CD4-positive, alpha-beta memory T cell (primary cell): ENCODE measurements around the gene DYNLRB1. TPM values are rescaled to one million over a fixed set of nuclear protein-coding genes. Genes with fewer than 3 reads are reported as not detected.

Experiments used
- CTCF ChIA-PET: fragments of 350-600 bp; sonication (Branson Sonifier 250); formaldehyde crosslinking; loops from one replicate; lab custom pipeline; 2021; ENCODE audit warnings: inconsistent platforms; ENCODE audit not compliant: partially characterized antibody; lab: Charles Lee
- POLR2A ChIA-PET: fragments of 350-600 bp; sonication (Branson Sonifier 250); formaldehyde crosslinking; loops from one replicate; lab custom pipeline; 2021; ENCODE audit not compliant: partially characterized antibody; lab: Charles Lee
- DNase-seq, 5 donors: peaks; one replicate each; pipeline versions ENCODE4 v3.0.0 to v3.0.0-alpha.2; 2020 to 2022; ENCODE audit warnings: mixed read lengths in 1 of 5
- H3K27ac ChIP-seq: one replicate; pipeline ENCODE4 v1.7.0; 2013; ENCODE audit warnings: low read depth, low read length
- H3K27me3 ChIP-seq: 2 replicates; pipeline ENCODE4 v1.7.0; 2013; ENCODE audit warnings: mild to moderate bottlenecking, low read length, moderate library complexity; ENCODE audit not compliant: insufficient read depth
- H3K36me3 ChIP-seq: 2 replicates; pipeline ENCODE4 v1.7.0; 2013; ENCODE audit warnings: mild to moderate bottlenecking, low read length, moderate library complexity; ENCODE audit not compliant: insufficient read depth
- H3K4me1 ChIP-seq: 2 replicates; pipeline ENCODE4 v1.7.0; 2013; ENCODE audit warnings: mild to moderate bottlenecking, low read length, moderate library complexity; ENCODE audit not compliant: insufficient read depth
- H3K4me3 ChIP-seq, 2 donors: one replicate each; pipeline ENCODE4 v1.7.0; 2013; ENCODE audit warnings: low read length in 2 of 2, mild to moderate bottlenecking in 1 of 2
- H3K9me3 ChIP-seq, 2 donors: one replicate each; pipeline ENCODE4 v1.7.0; 2013; ENCODE audit warnings: low read length in 2 of 2, control low read depth in 1 of 2; ENCODE audit not compliant: control insufficient read depth in 1 of 2
- H3K27ac Mint-ChIP-seq, 7 donors: one replicate each; pipeline ENCODE4 v1.8.0; 2020 to 2021; ENCODE audit warnings: mixed read lengths in 7 of 7, mild to moderate bottlenecking in 6 of 7, inconsistent platforms in 3 of 7, moderate library complexity in 3 of 7
- H3K27me3 Mint-ChIP-seq, 2 donors: one replicate each; pipeline ENCODE4 v1.8.0; 2020 to 2021; ENCODE audit warnings: mixed read lengths in 2 of 2
- H3K36me3 Mint-ChIP-seq, 2 donors: one replicate each; pipeline ENCODE4 v1.8.0; 2020 to 2021; ENCODE audit warnings: mixed read lengths in 2 of 2, inconsistent platforms in 1 of 2, mild to moderate bottlenecking in 1 of 2
- H3K4me1 Mint-ChIP-seq, 4 donors: one replicate each; pipeline ENCODE4 v1.8.0; 2020 to 2021; ENCODE audit warnings: mixed read lengths in 4 of 4, mild to moderate bottlenecking in 1 of 4
- H3K4me3 Mint-ChIP-seq, 8 donors: one replicate each; pipeline ENCODE4 v1.8.0; 2020 to 2021; ENCODE audit warnings: mixed read lengths in 8 of 8, mild to moderate bottlenecking in 7 of 8, moderate library complexity in 6 of 8, inconsistent platforms in 3 of 8
- H3K9me3 Mint-ChIP-seq, 8 donors: one replicate each; pipeline ENCODE4 v1.8.0; 2020 to 2021; ENCODE audit warnings: mixed read lengths in 8 of 8, mild to moderate bottlenecking in 5 of 8, inconsistent platforms in 3 of 8, moderate library complexity in 1 of 8
- intact Hi-C: fragments of 100-400 bp; cut with micrococcal nuclease; formaldehyde crosslinking; loops from one replicate; pipeline ENCODE4 v1.15.1; 2023
- polyA plus RNA-seq, 2 donors: library from polyadenylated mRNA; unstranded; fragments of 300-500 nt; fragmentation: Illumina TruSeq; gene quantifications; one replicate each; pipeline ENCODE4 v1.2.3, GENCODE V29; 2021
- total RNA-seq, 2 experiments: library from RNA; stranded (reverse); gene quantifications; one replicate each; pipeline ENCODE4 v1.2.3, GENCODE V29; 2021

The DYNLRB1 gene
- total and polyA plus RNA-seq, 4 experiments from 2014 or later, result 75.5 to 311 (median 159) TPM

DNA sequence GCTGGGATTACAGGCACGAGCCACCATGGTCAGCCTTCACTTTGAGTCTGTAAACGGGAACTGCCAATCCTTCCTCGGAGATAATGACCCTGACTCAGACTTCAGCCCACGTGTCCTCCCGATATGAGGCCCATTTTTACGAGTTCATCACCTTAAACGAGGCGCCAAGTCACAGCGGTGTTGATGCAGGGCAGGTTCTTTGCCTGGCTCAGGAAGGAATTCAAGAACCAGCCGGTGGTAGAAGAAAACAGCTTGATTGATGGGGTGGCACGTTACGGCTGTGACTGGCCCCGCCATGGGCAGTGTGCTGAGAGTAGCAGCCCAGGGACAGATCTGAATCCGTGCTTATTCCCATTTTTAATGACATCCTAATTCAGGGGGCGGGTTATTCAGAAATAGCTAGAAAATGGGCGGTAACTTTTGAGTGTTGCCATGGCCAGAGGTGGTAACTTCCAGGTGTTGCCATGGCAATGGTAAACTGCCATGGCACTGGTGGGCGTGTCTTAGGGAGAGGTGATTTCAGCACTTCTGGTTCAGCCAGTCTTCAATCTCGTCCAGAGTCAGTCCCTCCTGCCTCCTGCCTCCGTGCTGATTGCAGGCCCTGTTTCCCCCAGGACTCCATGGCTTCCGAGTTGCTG is 33.2 kb downstream of the DYNLRB1 start:
- DNase-seq, result no peak
- ChIA-PET CTCF (interaction anchor here (0.6 to 1.3 kb wide), 2 partner anchors 11 to 140 kb away, joined by 3 to 6 read pairs; no protein-coding TSS in a partner anchor), POLR2A (interaction anchor here (1.2 kb wide), 1 partner anchor 9 kb away, joined by 4 read pairs; the partner anchor contains the start of gene MAP1LC3A)
- H3K27me3 Mint-ChIP-seq, result no peaks in the 10 kb centered on the region
- Histone ChIP-seq H3K4me1 (peaks cover 4% of the 10 kb centered on the region), H3K36me3 (no peaks in the 10 kb centered on the region), H3K27ac (no peak overlapping the region), H3K27me3 (no peaks in the 10 kb centered on the region), H3K4me3 (no peak overlapping the region), H3K9me3 (no peaks in the 10 kb centered on the region)
- no peak overlapping the region for H3K4me3 Mint-ChIP-seq
- H3K4me1 Mint-ChIP-seq, result peaks cover 3 to 16% (median 6%) of the 10 kb centered on the region in 4 donors
- intact Hi-C loops, result no loop called here
- no peaks in the 10 kb centered on the region for H3K9me3 Mint-ChIP-seq
- no peaks in the 10 kb centered on the region for H3K36me3 Mint-ChIP-seq
- peak overlapping the region in 2 of 7 donors; percentile 3 to 35 for H3K27ac Mint-ChIP-seq

- no peak overlapping the region for H3K27ac Mint-ChIP-seq
- POLR2A ChIA-PET, result interaction anchor here (1.2 kb wide), 1 partner anchor 9 kb away, joined by 4 read pairs; the partner anchor contains the start of gene MAP1LC3A
Observed at GRCh38 chr20:34549929-34550305, 33.7 kb downstream of the DYNLRB1 start.

GRCh38 chr20:34552569-34552968 is 36.3 kb downstream of the DYNLRB1 start:
- Mint-ChIP-seq H3K4me3 (no peak overlapping the region), H3K36me3 (no peaks in the 10 kb centered on the region), H3K27me3 (no peaks in the 10 kb centered on the region), H3K27ac (peak overlapping the region in 4 of 7 donors; percentile 25 to 78 (median 44)), H3K4me1 (peaks cover 0 to 12% (median 6%) of the 10 kb centered on the region in 4 donors), H3K9me3 (no peaks in the 10 kb centered on the region)
- Histone ChIP-seq H3K36me3 (no peaks in the 10 kb centered on the region), H3K9me3 (no peaks in the 10 kb centered on the region), H3K27me3 (no peaks in the 10 kb centered on the region), H3K27ac (no peak overlapping the region), H3K4me1 (peaks cover 7% of the 10 kb centered on the region), H3K4me3 (no peak overlapping the region)
- CTCF ChIA-PET, result no interaction called here
- intact Hi-C loops, result no loop called here
- DNase-seq, result no peak
- POLR2A ChIA-PET, result no interaction called here

More at GRCh38 chr20:34549929-34550305, 33.7 kb downstream of the DYNLRB1 start:
- intact Hi-C loops, result no loop called here
- CTCF ChIA-PET, result interaction anchor here (1.3 kb wide), 1 partner anchor 12 kb away, joined by 6 read pairs; no protein-coding TSS in a partner anchor
- Mint-ChIP-seq H3K36me3 (no peaks in the 10 kb centered on the region), H3K9me3 (no peaks in the 10 kb centered on the region), H3K4me1 (peaks cover 0 to 11% (median 2%) of the 10 kb centered on the region in 4 donors), H3K27me3 (no peaks in the 10 kb centered on the region), H3K4me3 (no peak overlapping the region)
- H3K27me3 ChIP-seq, result no peaks in the 10 kb centered on the region
- no peak for DNase-seq
- H3K4me3 ChIP-seq, result no peak overlapping the region
- H3K4me1 ChIP-seq, result no peaks in the 10 kb centered on the region
- H3K36me3 ChIP-seq, result no peaks in the 10 kb centered on the region
- no peak overlapping the region for H3K27ac ChIP-seq
- H3K9me3 ChIP-seq, result no peaks in the 10 kb centered on the region

GRCh38 chr20:34553366-34553867 is 37.2 kb downstream of the DYNLRB1 start:
- no peak for DNase-seq

GRCh38 chr20:34557936-34558319 is 41.7 kb downstream of the DYNLRB1 start:
- intact Hi-C loops, result loop anchor here (1.0 to 2.0 kb wide), 5 partner anchors 13 to 255 kb away; partner anchors contain the start of genes AHCY, ITCH and PIGU
- peak overlapping the region; percentile 70 to 93 (median 84) for H3K4me3 Mint-ChIP-seq
- DNase-seq, result no peak
- no peaks in the 10 kb centered on the region for H3K9me3 ChIP-seq
- peaks cover 0 to 2% (median 0%) of the 10 kb centered on the region in 8 donors for H3K9me3 Mint-ChIP-seq
- ChIA-PET CTCF (interaction anchor here (0.9 to 4.5 kb wide), 4 partner anchors 19 to 43 kb away, joined by 3 to 20 read pairs (median 3); no protein-coding TSS in a partner anchor), POLR2A (interaction anchor here (1.0 to 1.9 kb wide), 6 partner anchors 10 to 1106 kb away, joined by 3 to 10 read pairs (median 4); partner anchors contain the start of gene DYNLRB1)
- peak overlapping the region; percentile 95 for H3K27ac ChIP-seq
- peaks cover 12% of the 10 kb centered on the region for H3K4me1 ChIP-seq
- H3K27ac Mint-ChIP-seq, result peak overlapping the region; percentile 88 to 100 (median 96)
- H3K27me3 ChIP-seq, result no peaks in the 10 kb centered on the region
- peaks cover 10 to 33% (median 13%) of the 10 kb centered on the region in 4 donors for H3K4me1 Mint-ChIP-seq
- no peaks in the 10 kb centered on the region for H3K27me3 Mint-ChIP-seq
- H3K36me3 Mint-ChIP-seq, result peaks cover 0 to 4% of the 10 kb centered on the region in 2 donors
- no peaks in the 10 kb centered on the region for H3K36me3 ChIP-seq
- peak overlapping the region; percentile 45 to 46 for H3K4me3 ChIP-seq

More at GRCh38 chr20:34553366-34553867, 37.2 kb downstream of the DYNLRB1 start:
- Mint-ChIP-seq H3K4me1 (peaks cover 5 to 15% (median 12%) of the 10 kb centered on the region in 4 donors), H3K27me3 (no peaks in the 10 kb centered on the region), H3K36me3 (peaks cover 0 to 1% of the 10 kb centered on the region in 2 donors), H3K9me3 (no peaks in the 10 kb centered on the region), H3K4me3 (no peak overlapping the region), H3K27ac (peak overlapping the region in 2 of 7 donors; percentile 29 to 54)
- ChIA-PET POLR2A (interaction anchor here (0.7 kb wide), 1 partner anchor 17 kb away, joined by 3 read pairs; no protein-coding TSS in a partner anchor), CTCF (no interaction called here)
- H3K9me3 ChIP-seq, result no peaks in the 10 kb centered on the region
- H3K4me3 ChIP-seq, result no peak overlapping the region
- no peak overlapping the region for H3K27ac ChIP-seq
- H3K4me1 ChIP-seq, result peaks cover 12% of the 10 kb centered on the region
- no peaks in the 10 kb centered on the region for H3K36me3 ChIP-seq
- intact Hi-C loops, result no loop called here
- no peaks in the 10 kb centered on the region for H3K27me3 ChIP-seq

DNA sequence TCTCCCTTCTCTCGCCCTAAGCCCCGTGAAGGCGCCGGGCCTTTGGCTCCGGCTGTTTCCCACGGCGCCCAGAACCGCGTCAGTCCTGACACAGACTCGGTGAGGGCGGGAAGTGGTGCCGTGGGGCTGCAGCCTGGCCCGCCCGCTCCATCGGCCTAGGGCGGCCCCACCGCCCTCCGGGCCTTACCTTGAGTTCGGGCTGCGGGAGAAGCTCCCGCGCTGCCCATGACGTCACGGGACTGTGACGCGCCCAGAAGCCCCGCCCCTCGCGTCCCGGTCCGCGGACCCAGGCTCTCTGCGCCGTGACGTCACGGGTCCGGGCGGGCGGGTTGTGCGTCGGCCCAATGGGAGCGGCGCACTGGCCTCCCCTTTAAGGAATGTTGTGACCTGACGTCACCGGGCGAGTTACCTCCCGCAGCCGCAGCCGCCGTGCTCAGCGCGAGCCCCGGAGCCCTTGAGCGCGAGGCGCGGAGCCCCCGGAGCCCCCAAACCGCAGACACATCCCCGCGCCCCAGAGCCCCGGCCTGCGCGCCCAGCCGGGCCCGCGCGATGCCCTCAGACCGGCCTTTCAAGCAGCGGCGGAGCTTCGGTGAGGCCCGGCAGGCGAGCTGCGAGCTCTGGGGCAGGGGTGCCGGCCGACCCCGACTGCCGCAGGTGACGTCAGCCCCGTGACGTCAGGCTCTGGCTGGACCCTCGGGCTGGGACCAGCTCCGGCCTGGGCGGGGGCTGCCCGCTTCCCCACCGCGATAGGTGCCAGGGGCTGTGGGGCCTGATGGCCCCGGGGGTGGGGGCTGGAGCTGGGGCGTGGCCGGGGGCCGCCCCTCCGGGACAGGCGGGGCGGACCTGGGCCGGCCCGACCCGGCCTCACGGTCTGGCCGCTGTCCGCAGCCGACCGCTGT is 42.3 kb downstream of the DYNLRB1 start, which contains the start of gene MAP1LC3A:
Gene MAP1LC3A, plus strand, starts transcription at position 399 of the 899 bp plus-strand sequence. Its CDS starts 151 bp downstream, at position 550.
- peaks cover 0 to 4% of the 10 kb centered on the region in 2 donors for H3K36me3 Mint-ChIP-seq
- H3K4me1 Mint-ChIP-seq, result peaks cover 10 to 33% (median 13%) of the 10 kb centered on the region in 4 donors
- peak within 1 kb of the TSS; percentile 95 for H3K27ac ChIP-seq
- intact Hi-C loops, result loop anchor here (1.0 to 2.0 kb wide), 5 partner anchors 14 to 256 kb away; partner anchors contain the start of genes AHCY, ITCH and PIGU
- H3K27ac Mint-ChIP-seq, result peak within 1 kb of the TSS; percentile 91 to 100 (median 96)
- ChIA-PET CTCF (interaction anchor here (0.9 to 4.5 kb wide), 3 partner anchors 19 to 43 kb away, joined by 3 to 20 read pairs (median 3); no protein-coding TSS in a partner anchor), POLR2A (interaction anchor here (1.0 to 1.9 kb wide), 6 partner anchors 9 to 43 kb away, joined by 3 to 10 read pairs (median 4); partner anchors contain the start of gene DYNLRB1)
- H3K36me3 ChIP-seq, result no peaks in the 10 kb centered on the region
- DNase-seq, result peak; percentile 93 to 96 (median 94)
- no peaks in the 10 kb centered on the region for H3K27me3 ChIP-seq
- peaks cover 12% of the 10 kb centered on the region for H3K4me1 ChIP-seq
- no peaks in the 10 kb centered on the region for H3K27me3 Mint-ChIP-seq
- H3K9me3 Mint-ChIP-seq, result peaks cover 0 to 2% (median 0%) of the 10 kb centered on the region in 8 donors
- H3K4me3 Mint-ChIP-seq, result peak within 1 kb of the TSS; percentile 70 to 93 (median 84)
- no peaks in the 10 kb centered on the region for H3K9me3 ChIP-seq
- H3K4me3 ChIP-seq, result peak within 1 kb of the TSS; percentile 45 to 46
